A673 (cell line): ENCODE measurements around the gene GPX8. TPM values are rescaled to one million over a fixed set of nuclear protein-coding genes. Genes with fewer than 3 reads are reported as not detected.

Source experiments
- BruUV-seq: library from RNA; stranded (reverse); fragments of 400-500 nt; replicated peaks from 2 replicates; lab custom pipeline; 2021; lab: Mats Ljungman, UMichigan
- CTCF ChIA-PET: fragments of 300-600 bp; sonication (Branson Sonifier 250); formaldehyde crosslinking; loops from one replicate; lab custom pipeline; 2022; ENCODE audit warnings: antibody characterized with exemption; lab: Charles Lee
- POLR2A ChIA-PET: fragments of 300-600 bp; sonication (Branson Sonifier 250); formaldehyde crosslinking; loops from one replicate; lab custom pipeline; 2022; ENCODE audit warnings: antibody characterized with exemption; ENCODE audit not compliant: low non-redundant PET; lab: Charles Lee
- DNase-seq: peaks from one replicate; pipeline ENCODE4 v3.0.0-alpha.2; 2015; ENCODE audit warnings: low spot score
- H3K27ac ChIP-seq: fragments of 200-600 bp; sonication (generic); 2 replicates; pipeline ENCODE4 v1.5.1; 2016; ENCODE audit warnings: mixed run types, low read depth, mild to moderate bottlenecking, mixed read lengths, antibody characterized with exemption, low read length; ENCODE audit not compliant: poor library complexity, severe bottlenecking
- H3K27me3 ChIP-seq: fragments of 200-600 bp; sonication (generic); replicated peaks from 2 replicates; pipeline ENCODE4 v1.6.1; 2017; ENCODE audit warnings: mixed run types, low read depth, mild to moderate bottlenecking, mixed read lengths, antibody characterized with exemption, low read length; ENCODE audit not compliant: insufficient read depth, poor library complexity
- H3K36me3 ChIP-seq: fragments of 200-600 bp; sonication (generic); 2 replicates; pipeline ENCODE4 v1.6.1; 2016; ENCODE audit warnings: mixed run types, mild to moderate bottlenecking, mixed read lengths, antibody characterized with exemption, low read length; ENCODE audit not compliant: insufficient read depth, poor library complexity, severe bottlenecking
- H3K4me1 ChIP-seq: fragments of 200-600 bp; sonication (generic); 2 replicates; pipeline ENCODE4 v1.6.1; 2017; ENCODE audit warnings: mixed run types, mild to moderate bottlenecking, mixed read lengths, antibody characterized with exemption, low read length; ENCODE audit not compliant: insufficient read depth, poor library complexity, severe bottlenecking
- H3K4me3 ChIP-seq: fragments of 200-600 bp; sonication (generic); 2 replicates; pipeline ENCODE4 v1.5.1; 2016; ENCODE audit warnings: low read depth, mixed run types, mild to moderate bottlenecking, mixed read lengths, low read length; ENCODE audit not compliant: poor library complexity, severe bottlenecking
- H3K9me3 ChIP-seq: fragments of 200-600 bp; sonication (generic); 2 replicates; pipeline ENCODE4 v1.6.1; 2016; ENCODE audit warnings: mixed run types, low read depth, mild to moderate bottlenecking, mixed read lengths, antibody characterized with exemption, low read length; ENCODE audit not compliant: poor library complexity, severe bottlenecking
- EZH2 ChIP-seq: fragments of 200-600 bp; sonication (generic); IDR thresholded peaks from 2 replicates; pipeline ENCODE4 v1.6.1; 2017; ENCODE audit warnings: borderline replicate concordance, low read depth, mild to moderate bottlenecking, mixed read lengths, antibody characterized with exemption, low read length; ENCODE audit not compliant: poor library complexity, severe bottlenecking
- intact Hi-C: fragments of 100-400 bp; cut with micrococcal nuclease; formaldehyde crosslinking; loops from one replicate; pipeline ENCODE4 v1.10.0; 2022; ENCODE audit not compliant: unreplicated experiment
- total RNA-seq: library from RNA; stranded (reverse); gene quantifications from 2 replicates; pipeline ENCODE4 v1.2.3, GENCODE V29; 2021
- TF ChIP-seq, protein P1 (sequence below): fragments of 300-800, 200-600 bp; sonication (generic); conservative IDR thresholded peaks from 2 replicates; pipeline ENCODE4 v1.5.1; 2017; ENCODE audit warnings: low read depth, mild to moderate bottlenecking, antibody characterized with exemption, low read length, moderate library complexity, mixed read lengths

The GPX8 gene
- total RNA-seq, 1 experiment from 2014 or later, result 54.7 TPM

DNA sequence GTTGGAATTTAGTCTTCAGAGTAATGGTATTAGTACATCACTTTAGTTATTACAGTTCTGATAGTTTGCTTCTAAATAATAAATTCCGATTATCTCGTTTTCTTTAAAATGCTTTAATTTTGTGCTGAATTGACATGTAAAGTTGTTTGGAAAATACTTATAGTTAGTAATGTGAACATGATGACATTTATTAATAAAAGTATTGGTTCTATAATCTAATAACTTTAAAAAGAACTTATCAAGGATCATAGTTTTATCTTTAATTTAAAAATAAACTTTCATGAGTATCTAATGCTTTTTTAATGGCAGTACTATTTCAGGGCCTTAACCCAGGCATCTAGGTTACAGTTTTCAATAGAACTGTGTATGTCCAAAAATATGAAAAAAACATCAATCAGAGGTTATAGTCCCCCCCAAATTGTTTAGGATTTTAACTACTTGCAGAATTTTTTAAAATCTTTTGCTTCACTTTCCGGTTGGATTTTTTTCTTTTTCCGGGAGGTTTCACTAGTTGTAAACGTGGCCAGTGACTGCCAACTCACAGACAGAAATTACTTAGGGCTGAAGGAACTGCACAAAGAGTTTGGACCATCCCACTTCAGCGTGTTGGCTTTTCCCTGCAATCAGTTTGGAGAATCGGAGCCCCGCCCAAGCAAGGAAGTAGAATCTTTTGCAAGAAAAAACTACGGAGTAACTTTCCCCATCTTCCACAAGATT is 680 bp downstream of the GPX8 start:
- no peaks in the 10 kb centered on the region for H3K27me3 ChIP-seq
- H3K27ac ChIP-seq, result peak overlapping the region; percentile 87
- ChIA-PET POLR2A (interaction anchor here (1.3 kb wide), 1 partner anchor 14 kb away, joined by 4 read pairs; no protein-coding TSS in a partner anchor), CTCF (interaction anchor here (0.6 to 1.5 kb wide), 7 partner anchors 10 to 641 kb away, joined by 3 to 27 read pairs (median 7); no protein-coding TSS in a partner anchor)
- peaks cover 6% of the 10 kb centered on the region for H3K4me1 ChIP-seq
- H3K4me3 ChIP-seq, result peak overlapping the region; percentile 62
- peaks cover 33% of the 10 kb centered on the region for H3K36me3 ChIP-seq
- intact Hi-C loops, result loop anchor here (10.0 kb wide), 1 partner anchor 436 kb away; no protein-coding TSS in a partner anchor
- BruUV-seq, result TSS peak; percentile 97
- H3K9me3 ChIP-seq, result no peaks in the 10 kb centered on the region
- TF ChIP-seq, protein P1, sequence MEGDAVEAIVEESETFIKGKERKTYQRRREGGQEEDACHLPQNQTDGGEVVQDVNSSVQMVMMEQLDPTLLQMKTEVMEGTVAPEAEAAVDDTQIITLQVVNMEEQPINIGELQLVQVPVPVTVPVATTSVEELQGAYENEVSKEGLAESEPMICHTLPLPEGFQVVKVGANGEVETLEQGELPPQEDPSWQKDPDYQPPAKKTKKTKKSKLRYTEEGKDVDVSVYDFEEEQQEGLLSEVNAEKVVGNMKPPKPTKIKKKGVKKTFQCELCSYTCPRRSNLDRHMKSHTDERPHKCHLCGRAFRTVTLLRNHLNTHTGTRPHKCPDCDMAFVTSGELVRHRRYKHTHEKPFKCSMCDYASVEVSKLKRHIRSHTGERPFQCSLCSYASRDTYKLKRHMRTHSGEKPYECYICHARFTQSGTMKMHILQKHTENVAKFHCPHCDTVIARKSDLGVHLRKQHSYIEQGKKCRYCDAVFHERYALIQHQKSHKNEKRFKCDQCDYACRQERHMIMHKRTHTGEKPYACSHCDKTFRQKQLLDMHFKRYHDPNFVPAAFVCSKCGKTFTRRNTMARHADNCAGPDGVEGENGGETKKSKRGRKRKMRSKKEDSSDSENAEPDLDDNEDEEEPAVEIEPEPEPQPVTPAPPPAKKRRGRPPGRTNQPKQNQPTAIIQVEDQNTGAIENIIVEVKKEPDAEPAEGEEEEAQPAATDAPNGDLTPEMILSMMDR, result no peak
- no peak for TF ChIP-seq EZH2
- DNase-seq, result peak; percentile 93

DNA sequence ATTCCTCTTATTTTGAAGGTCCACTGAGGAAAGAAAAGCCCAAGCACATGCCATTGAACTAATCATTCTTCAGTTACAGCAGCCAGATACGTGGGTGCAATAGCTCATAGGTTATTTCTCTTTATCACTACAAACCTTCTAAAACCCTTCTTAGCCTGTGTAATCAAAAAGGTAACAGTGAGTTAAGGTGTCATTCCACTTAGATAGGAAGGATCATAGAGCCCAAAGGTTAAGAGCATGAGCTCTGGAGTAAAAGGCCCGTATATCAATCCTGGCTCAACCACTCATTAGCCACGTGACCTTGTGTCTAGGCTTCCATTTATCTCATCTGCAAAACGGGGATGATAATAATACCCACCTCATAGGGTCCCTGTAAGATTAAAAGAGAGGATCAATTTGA is 2.7 kb downstream of the GPX8 start:
- TF ChIP-seq EZH2, result no peak
- TF ChIP-seq, protein P1, result no peak
- ChIA-PET CTCF (no interaction called here), POLR2A (no interaction called here)
- Histone ChIP-seq H3K27me3 (no peaks in the 10 kb centered on the region), H3K4me1 (peaks cover 6% of the 10 kb centered on the region), H3K36me3 (peaks cover 39% of the 10 kb centered on the region), H3K4me3 (no peak overlapping the region), H3K27ac (no peak overlapping the region), H3K9me3 (no peaks in the 10 kb centered on the region)
- DNase-seq, result no peak
- intact Hi-C loops, result loop anchor here (10.0 kb wide), 1 partner anchor 438 kb away; no protein-coding TSS in a partner anchor
- no TSS peak for BruUV-seq

DNA sequence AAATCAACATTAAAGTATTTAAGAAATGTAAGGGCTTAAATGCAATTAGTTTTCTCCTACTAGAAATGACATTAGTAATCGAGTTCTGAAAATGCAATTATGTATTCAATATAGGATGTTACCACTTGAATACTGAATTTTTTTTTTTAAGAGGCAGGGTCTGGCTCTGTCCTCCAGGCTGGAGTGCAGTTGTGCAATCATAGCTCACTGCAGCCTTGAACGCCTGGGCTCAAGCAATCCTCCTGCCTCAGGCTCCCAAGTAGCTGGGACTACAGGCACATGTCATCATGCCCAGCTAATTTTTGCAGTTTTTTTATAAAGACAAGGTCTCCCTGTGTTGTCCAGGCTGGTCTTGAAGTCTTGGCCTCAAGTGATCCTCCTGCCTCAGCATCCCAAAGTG is 11.5 kb downstream of the GPX8 start:
- H3K27ac ChIP-seq, result no peak overlapping the region
- H3K4me3 ChIP-seq, result no peak overlapping the region
- intact Hi-C loops, result loop anchor here (5.0 kb wide), 1 partner anchor 1021 kb away; no protein-coding TSS in a partner anchor
- H3K9me3 ChIP-seq, result no peaks in the 10 kb centered on the region
- BruUV-seq, result no TSS peak
- H3K36me3 ChIP-seq, result no peaks in the 10 kb centered on the region
- H3K4me1 ChIP-seq, result peaks cover 24% of the 10 kb centered on the region
- CTCF ChIA-PET, result interaction anchor here (0.9 to 1.0 kb wide), 2 partner anchors 12 to 521 kb away, joined by 3 read pairs; partner anchors contain the start of gene GPX8
- DNase-seq, result no peak
- POLR2A ChIA-PET, result no interaction called here
- TF ChIP-seq, protein P1, result no peak
- no peak for TF ChIP-seq EZH2
- peaks cover 19% of the 10 kb centered on the region for H3K27me3 ChIP-seq
